ENCODE data around the gene PNKD.

- TF ChIP-seq POLR2A (IDR thresholded peaks at IDR 0.05) (no peak), CTCF (IDR thresholded peaks at IDR 0.05) (no peak), POLR2AphosphoS5 (IDR thresholded peaks at IDR 0.05) (no peak)
Observed at GRCh38 chr2:218347172-218347571, 76.9 kb downstream of the PNKD start.

Measured in suprapubic skin (tissue), 4 donors.